Stimulated activated CD8-positive, alpha-beta memory T cell treated with anti-CD3 and anti-CD28 coated beads, Interleukin-15, amount 100 ng/mL, for 24 hours (primary cell): ENCODE results near the gene ADH5.
"Not testable (repeated sequence)": the region's sequence is repeated elsewhere in the genome, so short reads cannot be mapped to it uniquely, and the experiment has no call there.

Experiments
- DNase-seq: peaks from one replicate; pipeline ENCODE4 v3.0.0-alpha.2; 2020; ENCODE audit warnings: low read depth

Gene ADH5

DNA sequence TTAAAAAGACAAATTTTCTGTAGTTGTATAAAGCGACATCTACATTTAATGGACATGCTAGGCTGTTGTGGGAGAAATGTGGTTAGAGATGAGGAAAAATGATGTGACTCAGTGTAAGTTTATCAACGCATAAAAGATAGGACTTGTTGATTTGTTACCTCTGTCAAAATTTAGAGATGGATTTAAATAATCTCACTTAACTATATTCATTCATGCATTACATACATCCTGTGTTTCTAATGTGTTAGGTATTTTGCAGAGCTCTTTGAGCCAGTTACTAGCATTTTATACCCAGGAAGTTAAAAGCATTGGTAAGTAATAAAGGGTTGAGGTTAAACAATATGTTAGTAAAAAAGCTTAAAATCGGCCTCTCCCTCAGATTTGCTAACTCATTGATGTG lies 58.7 kb downstream of the ADH5 start:
- DNase-seq: no peak

- DNase-seq: no peak
Measured at GRCh38 chr4:99029018-99029735, 59.4 kb downstream of the ADH5 start.

DNA sequence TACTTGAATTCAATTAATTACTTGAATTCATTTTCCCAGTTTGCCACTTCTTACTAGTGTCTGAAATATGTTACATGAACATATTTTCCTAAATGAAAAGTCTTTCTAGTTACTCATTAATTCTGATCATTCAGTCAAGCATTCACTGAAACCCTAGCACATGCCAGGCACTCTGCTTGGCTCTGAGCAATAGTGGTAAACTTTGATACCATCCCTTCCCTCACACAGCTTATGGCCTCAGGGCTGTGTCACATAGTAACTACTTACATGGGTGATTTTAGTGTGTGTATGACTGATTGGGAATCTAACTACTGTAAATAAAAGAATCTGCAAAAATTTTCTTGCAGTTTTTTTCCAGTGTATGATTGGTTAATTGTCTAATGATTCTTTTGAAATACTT lies 60.4 kb downstream of the ADH5 start:
- DNase-seq: no peak

DNA sequence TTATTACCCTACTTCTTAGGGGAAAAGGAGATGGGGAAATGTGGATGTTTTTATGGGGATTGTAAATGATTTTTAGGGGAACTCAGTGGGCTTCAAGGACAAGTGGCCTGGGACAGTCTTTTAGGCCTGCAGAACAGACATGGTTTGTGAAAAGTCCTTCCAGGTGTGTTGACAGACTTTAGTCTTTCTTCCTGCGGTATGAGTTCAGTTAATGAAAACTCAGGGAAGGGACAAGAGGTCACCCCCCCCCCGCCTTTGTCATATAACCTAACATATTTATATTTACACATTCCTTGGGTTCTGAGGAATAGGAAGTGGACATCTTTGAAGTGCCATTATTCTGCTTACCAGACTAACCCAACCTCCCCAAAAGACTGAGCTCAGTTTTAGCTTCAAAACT lies 61.3 kb downstream of the ADH5 start:
- DNase-seq: no peak

DNA sequence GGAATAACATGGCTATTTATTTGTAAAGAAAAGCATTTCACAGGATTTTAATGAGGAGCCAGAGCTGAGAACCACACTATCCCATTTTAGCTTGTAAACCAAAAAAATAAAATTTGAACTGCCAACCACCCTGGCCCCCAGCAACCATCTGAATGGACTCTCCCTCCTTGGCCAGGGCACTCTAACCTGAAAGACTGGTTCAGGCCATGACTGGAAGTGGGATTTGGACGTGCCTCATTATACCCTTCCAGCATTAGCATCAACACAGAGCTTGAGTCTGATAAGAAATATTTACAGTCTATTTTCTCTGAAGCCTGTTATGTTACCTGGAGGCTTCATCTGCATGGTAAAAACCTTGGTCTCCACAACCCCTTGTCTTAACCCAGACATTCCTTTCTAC lies 63.1 kb downstream of the ADH5 start:
- no peak for DNase-seq

DNA sequence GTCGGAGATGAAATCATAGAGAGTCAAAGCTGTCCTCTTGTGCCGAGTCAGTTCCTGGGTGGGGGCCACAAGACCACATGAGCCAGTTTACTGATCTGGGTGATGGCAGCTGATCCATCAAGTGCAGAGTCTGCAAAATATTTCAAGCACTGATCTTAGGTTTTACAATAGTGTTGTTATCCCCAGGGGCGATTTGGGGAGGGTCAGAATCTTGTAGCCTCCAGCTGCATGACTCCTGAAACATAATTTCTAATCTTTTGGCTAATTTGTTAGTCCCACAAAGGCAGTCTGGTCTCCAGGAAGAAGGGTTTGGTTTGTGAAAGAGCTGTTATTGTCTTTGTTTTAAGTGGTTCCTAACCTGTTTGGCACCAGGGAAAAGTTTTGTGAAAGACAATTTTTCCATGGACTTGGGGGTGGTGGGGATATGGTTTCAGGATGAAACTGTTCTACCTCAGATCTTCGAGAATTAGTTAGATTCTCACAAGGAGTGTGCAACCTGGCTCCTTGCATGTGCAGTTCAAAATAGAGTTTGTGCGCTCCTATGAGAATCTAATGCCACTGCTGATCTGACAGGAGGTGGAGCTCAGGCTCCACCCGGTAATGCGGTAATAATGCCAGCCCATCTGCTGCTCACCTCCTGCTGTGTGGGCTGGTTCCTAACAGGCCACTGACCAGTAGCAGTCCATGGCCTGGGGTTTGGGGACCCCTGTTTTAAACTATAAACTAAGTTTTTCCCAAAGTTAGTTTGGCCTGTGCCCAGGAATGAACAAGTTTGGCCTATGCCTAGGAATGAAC lies 63.9 kb downstream of the ADH5 start:
- DNase-seq: no peak

- not testable (repeated sequence) for DNase-seq
Measured at GRCh38 chr4:99023800-99024251, 64.8 kb downstream of the ADH5 start.

GRCh38 chr4:99022566-99022965 lies 66.0 kb downstream of the ADH5 start:
- DNase-seq: no peak

DNA sequence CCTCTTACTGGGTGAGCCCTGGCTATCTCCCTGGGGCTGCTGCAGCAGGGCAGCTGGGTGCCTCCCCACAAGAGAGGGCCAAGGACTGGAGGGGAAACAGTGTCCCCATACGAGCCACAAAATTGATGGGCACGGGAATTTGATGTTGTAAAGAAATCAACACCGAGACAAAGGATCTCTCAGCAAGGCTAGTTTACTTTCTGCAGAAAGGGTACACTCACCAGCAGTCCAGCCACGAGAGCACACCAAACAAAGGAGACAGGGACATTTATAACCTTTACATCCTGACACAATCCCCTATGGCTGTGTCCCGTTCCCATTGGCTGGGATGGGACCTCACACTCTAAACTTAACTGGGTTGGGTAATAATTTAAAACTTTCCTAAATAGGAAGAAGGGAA lies 67.2 kb downstream of the ADH5 start:
- no peak for DNase-seq
